HepG2 (cell line): ENCODE measurements around the gene PLEKHH3. TPM values are rescaled to one million over a fixed set of nuclear protein-coding genes. Genes with fewer than 3 reads are reported as not detected.

Source experiments
- JARID2 ChIP-seq: sonication (generic); formaldehyde crosslinking; IDR thresholded peaks from 2 replicates; pipeline ENCODE4 v1.8.1; 2023; ENCODE audit warnings: missing genetic modification reagents, inconsistent platforms; ENCODE audit not compliant: insufficient replicate concordance
- PAF1 ChIP-seq: IDR thresholded peaks from 2 replicates; pipeline ENCODE4 v1.6.1; 2016; ENCODE audit warnings: missing genetic modification reagents, missing compliant biosample characterization
- PHF20 ChIP-seq: sonication (generic); formaldehyde crosslinking; IDR thresholded peaks from 2 replicates; pipeline ENCODE4 v1.5.0; 2020; ENCODE audit warnings: mild to moderate bottlenecking, missing genetic modification reagents
- TAF1 ChIP-seq: sonication (generic); formaldehyde crosslinking; IDR thresholded peaks from 2 replicates; pipeline ENCODE4 v1.4.0; 2020; ENCODE audit warnings: missing genetic modification reagents
- TAF15 ChIP-seq: fragments of 200-400 bp; formaldehyde crosslinking; IDR thresholded peaks from one replicate; pipeline ENCODE4 v1.6.1; 2018; ENCODE audit warnings: mild to moderate bottlenecking, low read depth, low read length; ENCODE audit not compliant: poor library complexity, severe bottlenecking
- ZKSCAN5 ChIP-seq: sonication (generic); formaldehyde crosslinking; IDR thresholded peaks from 2 replicates; pipeline ENCODE4 v1.5.1; 2020; ENCODE audit warnings: mild to moderate bottlenecking, missing genetic modification reagents
- ZNF562 ChIP-seq: sonication (generic); formaldehyde crosslinking; IDR thresholded peaks from 2 replicates; pipeline ENCODE4 v1.8.0; 2022; ENCODE audit warnings: missing genetic modification reagents, borderline replicate concordance
- ZNF572 ChIP-seq: sonication (generic); formaldehyde crosslinking; IDR thresholded peaks from 2 replicates; pipeline ENCODE4 v1.5.1; 2020; ENCODE audit warnings: mild to moderate bottlenecking, missing genetic modification reagents
- ZNF670 ChIP-seq: sonication (generic); formaldehyde crosslinking; IDR thresholded peaks from 2 replicates; pipeline ENCODE4 v1.8.0; 2022; ENCODE audit warnings: mild to moderate bottlenecking, missing genetic modification reagents, borderline replicate concordance
- ZNF841 ChIP-seq: sonication (generic); formaldehyde crosslinking; IDR thresholded peaks from 2 replicates; pipeline ENCODE4 v1.8.1; 2023; ENCODE audit warnings: missing genetic modification reagents, borderline replicate concordance
- ZSCAN12 ChIP-seq: sonication (generic); formaldehyde crosslinking; IDR thresholded peaks from 2 replicates; pipeline ENCODE4 v1.9.0; 2021; ENCODE audit warnings: mild to moderate bottlenecking, missing genetic modification reagents
- polyA plus RNA-seq, 8 experiments: library from polyadenylated mRNA; depleted of rRNA in 3 of 8; stranded (reverse) in 7 of 8; unstranded in 1 of 8; fragments of >200 nt; fragmentation: Illumina TruSeq in 4 of 8; extraction: Trizol in 4 of 8; gene quantifications; 2 replicates each; pipeline versions ENCODE4 v1.2.1 to v1.2.3, GENCODE V29; 2011 to 2016; ENCODE audit warnings: low read depth in 4 of 8, missing spikeins in 1 of 8, mixed read lengths in 1 of 8; ENCODE audit not compliant: insufficient read depth in 1 of 8
- total RNA-seq, 5 experiments: library from RNA; depleted of rRNA; stranded (reverse); fragments of >200 nt; fragmentation: Illumina TruSeq; extraction: Trizol; gene quantifications; 2 replicates each; pipeline ENCODE4 v1.2.3, GENCODE V29; 2016; ENCODE audit warnings: low read depth in 1 of 5
- TF ChIP-seq, protein P1 (sequence below): sonication (generic); formaldehyde crosslinking; IDR thresholded peaks from 2 replicates; pipeline ENCODE4 v1.8.1; 2022; ENCODE audit warnings: mild to moderate bottlenecking, missing genetic modification reagents
- TF ChIP-seq, protein P2 (sequence below): conservative IDR thresholded peaks from 2 replicates; pipeline ENCODE4 v1.6.1; 2018; ENCODE audit warnings: missing genetic modification reagents
- TF ChIP-seq, protein P3 (sequence below): sonication (generic); formaldehyde crosslinking; IDR thresholded peaks from 2 replicates; pipeline ENCODE4 v1.4.0; 2020; ENCODE audit warnings: low read depth, mild to moderate bottlenecking, missing genetic modification reagents
- TF ChIP-seq, protein P4 (sequence below): sonication (generic); formaldehyde crosslinking; IDR thresholded peaks from 2 replicates; pipeline ENCODE4 v1.8.1; 2022; ENCODE audit warnings: low read depth, mild to moderate bottlenecking, missing genetic modification reagents
- TF ChIP-seq, protein P5 (sequence below): IDR thresholded peaks from 2 replicates; pipeline ENCODE4 v1.6.1; 2016; ENCODE audit warnings: low read depth, missing genetic modification reagents, missing compliant biosample characterization

Gene PLEKHH3
- total and polyA plus RNA-seq, 2 of the 13 experiments (the other 11 are each of a cell fraction or from before 2014, with no cell fraction given) = 6.0 to 19.9 TPM

DNA sequence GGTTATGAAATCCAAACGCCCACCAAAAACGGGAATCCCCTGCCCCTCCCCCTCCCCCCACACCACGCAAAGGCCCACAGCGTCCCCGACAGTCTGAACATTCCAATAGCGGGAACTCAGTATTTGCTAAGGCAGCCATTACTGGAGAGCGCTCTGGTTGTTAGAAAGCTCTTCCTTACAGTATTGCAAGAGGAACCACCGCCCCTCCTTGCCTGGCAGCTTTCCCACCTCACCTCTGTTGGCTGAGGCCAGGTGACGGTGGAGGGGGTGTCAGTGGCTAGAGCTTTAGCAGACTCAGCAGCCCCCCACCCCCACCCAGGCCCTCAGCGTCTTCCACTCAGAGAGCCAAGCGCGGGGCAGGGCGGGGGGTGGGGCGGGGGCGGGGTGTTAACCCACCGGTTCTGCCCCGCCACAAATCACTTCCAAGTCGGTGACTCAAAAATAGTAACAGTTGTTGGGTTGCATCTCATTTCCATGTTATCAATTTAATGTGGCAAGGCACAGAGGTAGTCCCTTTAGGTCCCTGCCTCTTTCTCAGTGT lies 2.2 kb upstream of the PLEKHH3 start (continued):
- TF ChIP-seq, protein P1, sequence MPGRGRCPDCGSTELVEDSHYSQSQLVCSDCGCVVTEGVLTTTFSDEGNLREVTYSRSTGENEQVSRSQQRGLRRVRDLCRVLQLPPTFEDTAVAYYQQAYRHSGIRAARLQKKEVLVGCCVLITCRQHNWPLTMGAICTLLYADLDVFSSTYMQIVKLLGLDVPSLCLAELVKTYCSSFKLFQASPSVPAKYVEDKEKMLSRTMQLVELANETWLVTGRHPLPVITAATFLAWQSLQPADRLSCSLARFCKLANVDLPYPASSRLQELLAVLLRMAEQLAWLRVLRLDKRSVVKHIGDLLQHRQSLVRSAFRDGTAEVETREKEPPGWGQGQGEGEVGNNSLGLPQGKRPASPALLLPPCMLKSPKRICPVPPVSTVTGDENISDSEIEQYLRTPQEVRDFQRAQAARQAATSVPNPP (CRISPR knock-in tag) = no peak
- no peak for TF ChIP-seq TAF1 (CRISPR knock-in tag)
- TF ChIP-seq ZNF670 = no peak
- TF ChIP-seq ZNF841 (CRISPR knock-in tag) = no peak
- no peak for TF ChIP-seq JARID2
- TF ChIP-seq PAF1 (CRISPR knock-in tag) = no peak
- TF ChIP-seq, protein P2, sequence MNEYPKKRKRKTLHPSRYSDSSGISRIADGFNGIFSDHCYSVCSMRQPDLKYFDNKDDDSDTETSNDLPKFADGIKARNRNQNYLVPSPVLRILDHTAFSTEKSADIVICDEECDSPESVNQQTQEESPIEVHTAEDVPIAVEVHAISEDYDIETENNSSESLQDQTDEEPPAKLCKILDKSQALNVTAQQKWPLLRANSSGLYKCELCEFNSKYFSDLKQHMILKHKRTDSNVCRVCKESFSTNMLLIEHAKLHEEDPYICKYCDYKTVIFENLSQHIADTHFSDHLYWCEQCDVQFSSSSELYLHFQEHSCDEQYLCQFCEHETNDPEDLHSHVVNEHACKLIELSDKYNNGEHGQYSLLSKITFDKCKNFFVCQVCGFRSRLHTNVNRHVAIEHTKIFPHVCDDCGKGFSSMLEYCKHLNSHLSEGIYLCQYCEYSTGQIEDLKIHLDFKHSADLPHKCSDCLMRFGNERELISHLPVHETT = no peak
- TF ChIP-seq, protein P3, sequence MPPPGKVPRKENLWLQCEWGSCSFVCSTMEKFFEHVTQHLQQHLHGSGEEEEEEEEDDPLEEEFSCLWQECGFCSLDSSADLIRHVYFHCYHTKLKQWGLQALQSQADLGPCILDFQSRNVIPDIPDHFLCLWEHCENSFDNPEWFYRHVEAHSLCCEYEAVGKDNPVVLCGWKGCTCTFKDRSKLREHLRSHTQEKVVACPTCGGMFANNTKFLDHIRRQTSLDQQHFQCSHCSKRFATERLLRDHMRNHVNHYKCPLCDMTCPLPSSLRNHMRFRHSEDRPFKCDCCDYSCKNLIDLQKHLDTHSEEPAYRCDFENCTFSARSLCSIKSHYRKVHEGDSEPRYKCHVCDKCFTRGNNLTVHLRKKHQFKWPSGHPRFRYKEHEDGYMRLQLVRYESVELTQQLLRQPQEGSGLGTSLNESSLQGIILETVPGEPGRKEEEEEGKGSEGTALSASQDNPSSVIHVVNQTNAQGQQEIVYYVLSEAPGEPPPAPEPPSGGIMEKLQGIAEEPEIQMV (CRISPR knock-in tag) = no peak
- no peak for TF ChIP-seq ZNF562
- TF ChIP-seq PHF20 (CRISPR knock-in tag) = no peak
- TF ChIP-seq ZNF572 = no peak
- no peak for TF ChIP-seq ZSCAN12
- TF ChIP-seq, protein P4, sequence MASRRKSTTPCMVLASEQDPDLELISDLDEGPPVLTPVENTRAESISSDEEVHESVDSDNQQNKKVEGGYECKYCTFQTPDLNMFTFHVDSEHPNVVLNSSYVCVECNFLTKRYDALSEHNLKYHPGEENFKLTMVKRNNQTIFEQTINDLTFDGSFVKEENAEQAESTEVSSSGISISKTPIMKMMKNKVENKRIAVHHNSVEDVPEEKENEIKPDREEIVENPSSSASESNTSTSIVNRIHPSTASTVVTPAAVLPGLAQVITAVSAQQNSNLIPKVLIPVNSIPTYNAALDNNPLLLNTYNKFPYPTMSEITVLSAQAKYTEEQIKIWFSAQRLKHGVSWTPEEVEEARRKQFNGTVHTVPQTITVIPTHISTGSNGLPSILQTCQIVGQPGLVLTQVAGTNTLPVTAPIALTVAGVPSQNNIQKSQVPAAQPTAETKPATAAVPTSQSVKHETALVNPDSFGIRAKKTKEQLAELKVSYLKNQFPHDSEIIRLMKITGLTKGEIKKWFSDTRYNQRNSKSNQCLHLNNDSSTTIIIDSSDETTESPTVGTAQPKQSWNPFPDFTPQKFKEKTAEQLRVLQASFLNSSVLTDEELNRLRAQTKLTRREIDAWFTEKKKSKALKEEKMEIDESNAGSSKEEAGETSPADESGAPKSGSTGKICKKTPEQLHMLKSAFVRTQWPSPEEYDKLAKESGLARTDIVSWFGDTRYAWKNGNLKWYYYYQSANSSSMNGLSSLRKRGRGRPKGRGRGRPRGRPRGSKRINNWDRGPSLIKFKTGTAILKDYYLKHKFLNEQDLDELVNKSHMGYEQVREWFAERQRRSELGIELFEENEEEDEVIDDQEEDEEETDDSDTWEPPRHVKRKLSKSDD (CRISPR knock-in tag) = 0 out of 2 replicates have a peak, but pooled peaks have one; percentile 11
- no peak for TF ChIP-seq TAF15
- TF ChIP-seq, protein P5, sequence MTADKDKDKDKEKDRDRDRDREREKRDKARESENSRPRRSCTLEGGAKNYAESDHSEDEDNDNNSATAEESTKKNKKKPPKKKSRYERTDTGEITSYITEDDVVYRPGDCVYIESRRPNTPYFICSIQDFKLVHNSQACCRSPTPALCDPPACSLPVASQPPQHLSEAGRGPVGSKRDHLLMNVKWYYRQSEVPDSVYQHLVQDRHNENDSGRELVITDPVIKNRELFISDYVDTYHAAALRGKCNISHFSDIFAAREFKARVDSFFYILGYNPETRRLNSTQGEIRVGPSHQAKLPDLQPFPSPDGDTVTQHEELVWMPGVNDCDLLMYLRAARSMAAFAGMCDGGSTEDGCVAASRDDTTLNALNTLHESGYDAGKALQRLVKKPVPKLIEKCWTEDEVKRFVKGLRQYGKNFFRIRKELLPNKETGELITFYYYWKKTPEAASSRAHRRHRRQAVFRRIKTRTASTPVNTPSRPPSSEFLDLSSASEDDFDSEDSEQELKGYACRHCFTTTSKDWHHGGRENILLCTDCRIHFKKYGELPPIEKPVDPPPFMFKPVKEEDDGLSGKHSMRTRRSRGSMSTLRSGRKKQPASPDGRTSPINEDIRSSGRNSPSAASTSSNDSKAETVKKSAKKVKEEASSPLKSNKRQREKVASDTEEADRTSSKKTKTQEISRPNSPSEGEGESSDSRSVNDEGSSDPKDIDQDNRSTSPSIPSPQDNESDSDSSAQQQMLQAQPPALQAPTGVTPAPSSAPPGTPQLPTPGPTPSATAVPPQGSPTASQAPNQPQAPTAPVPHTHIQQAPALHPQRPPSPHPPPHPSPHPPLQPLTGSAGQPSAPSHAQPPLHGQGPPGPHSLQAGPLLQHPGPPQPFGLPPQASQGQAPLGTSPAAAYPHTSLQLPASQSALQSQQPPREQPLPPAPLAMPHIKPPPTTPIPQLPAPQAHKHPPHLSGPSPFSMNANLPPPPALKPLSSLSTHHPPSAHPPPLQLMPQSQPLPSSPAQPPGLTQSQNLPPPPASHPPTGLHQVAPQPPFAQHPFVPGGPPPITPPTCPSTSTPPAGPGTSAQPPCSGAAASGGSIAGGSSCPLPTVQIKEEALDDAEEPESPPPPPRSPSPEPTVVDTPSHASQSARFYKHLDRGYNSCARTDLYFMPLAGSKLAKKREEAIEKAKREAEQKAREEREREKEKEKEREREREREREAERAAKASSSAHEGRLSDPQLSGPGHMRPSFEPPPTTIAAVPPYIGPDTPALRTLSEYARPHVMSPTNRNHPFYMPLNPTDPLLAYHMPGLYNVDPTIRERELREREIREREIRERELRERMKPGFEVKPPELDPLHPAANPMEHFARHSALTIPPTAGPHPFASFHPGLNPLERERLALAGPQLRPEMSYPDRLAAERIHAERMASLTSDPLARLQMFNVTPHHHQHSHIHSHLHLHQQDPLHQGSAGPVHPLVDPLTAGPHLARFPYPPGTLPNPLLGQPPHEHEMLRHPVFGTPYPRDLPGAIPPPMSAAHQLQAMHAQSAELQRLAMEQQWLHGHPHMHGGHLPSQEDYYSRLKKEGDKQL (CRISPR knock-in tag) = no peak
- TF ChIP-seq ZKSCAN5 (CRISPR knock-in tag) = no peak
